Gastrocnemius medialis (tissue), 4 donors: Measurements from ENCODE around the gene CHAC1. TPM values are rescaled to one million over a fixed set of nuclear protein-coding genes. Genes with fewer than 3 reads are reported as not detected.
A peak's percentile ranks its signal among the peaks of the same experiment; 100 is the strongest.

Source experiments
- ATAC-seq, 2 donors: fragments of 150-250 bp; one replicate each; pipeline ENCODE4 v1.9.1; 2016
- DNase-seq, 2 donors: peaks; one replicate each; pipeline ENCODE4 v3.0.0-alpha.2; 2019
- H3K27ac ChIP-seq, 4 donors: fragments of 200-600 bp; sonication (generic); 1 replicate in 1 of 4; 2 replicates in 3 of 4; pipeline ENCODE4 v1.5.1; 2016 to 2018; ENCODE audit warnings: mild to moderate bottlenecking in 2 of 4, moderate library complexity in 1 of 4
- H3K27me3 ChIP-seq, 3 donors: fragments of 200-600 bp; sonication (generic) in 2 of 3; 1 replicate in 1 of 3; 2 replicates in 2 of 3; pipeline versions ENCODE4 v1.5.1 to v1.6.0; 2016 to 2019; ENCODE audit warnings: mild to moderate bottlenecking in 1 of 3, moderate library complexity in 1 of 3
- H3K36me3 ChIP-seq, 2 donors: fragments of 200-600 bp; sonication (generic) in 1 of 2; one replicate each; pipeline ENCODE4 v1.5.1; 2017 to 2018
- H3K4me1 ChIP-seq, 2 donors: fragments of 200-600 bp; sonication (generic) in 1 of 2; one replicate each; pipeline ENCODE4 v1.5.1; 2016 to 2017; ENCODE audit warnings: mild to moderate bottlenecking in 2 of 2
- H3K4me3 ChIP-seq, 4 donors: fragments of 200-600 bp; sonication (generic) in 3 of 4; 1 replicate in 1 of 4; 2 replicates in 3 of 4; pipeline ENCODE4 v1.5.1; 2016 to 2019; ENCODE audit warnings: mild to moderate bottlenecking in 2 of 4
- H3K9me3 ChIP-seq, 3 donors: fragments of 200-600 bp; sonication (generic) in 2 of 3; 1 replicate in 1 of 3; 2 replicates in 2 of 3; pipeline ENCODE4 v1.5.1; 2016 to 2019
- CTCF ChIP-seq, 5 experiments: fragments of 450-650 bp in 3 of 5; fragments of 200-600 bp in 2 of 5; sonication (generic) in 2 of 5; IDR thresholded peaks in 4 of 5; conservative IDR thresholded peaks in 1 of 5; 1 replicate in 4 of 5; 2 replicates in 1 of 5; pipeline ENCODE4 v1.5.1; 2016 to 2019; ENCODE audit warnings: antibody characterized with exemption in 5 of 5, mild to moderate bottlenecking in 3 of 5, moderate library complexity in 3 of 5
- POLR2A ChIP-seq, 2 donors: fragments of 450-650 bp; IDR thresholded peaks; one replicate each; pipeline ENCODE4 v1.6.1; 2017; ENCODE audit warnings: antibody characterized with exemption in 2 of 2, mild to moderate bottlenecking in 2 of 2, moderate library complexity in 2 of 2
- in situ Hi-C, 4 donors: fragments of 200-750 bp; cut with MboI; loops; one replicate each; pipeline versions ENCODE4 v1.15.0 to v1.8.0; 2017; ENCODE audit warnings: low sequenced_read_pairs in 4 of 4
- intact Hi-C: fragments of 100-400 bp; cut with DNase I; formaldehyde crosslinking; loops from one replicate; pipeline ENCODE4 v1.15.1; 2023; ENCODE audit warnings: low total_unique reads
- total RNA-seq, 4 donors: library from RNA; depleted of rRNA; stranded (reverse); fragments of >200 nt; gene quantifications; one replicate each; pipeline versions ENCODE4 v1.1.0 to v1.2.3, GENCODE V29; 2016

The CHAC1 gene
- total RNA-seq, 4 donors from 2014 or later: 93.4 to 320 (median 139) TPM

GRCh38 chr15:40934457-40934856, 18.8 kb upstream of the CHAC1 start:
- Histone ChIP-seq H3K4me3 (no peak overlapping the region), H3K27me3 (peaks cover 24 to 29% (median 28%) of the 10 kb centered on the region in 3 donors), H3K4me1 (peaks cover 38 to 49% of the 10 kb centered on the region in 2 donors), H3K27ac (no peak overlapping the region), H3K9me3 (no peaks in the 10 kb centered on the region), H3K36me3 (no peaks in the 10 kb centered on the region)
- DNase-seq (no peak), ATAC-seq (no peak)
- no peak for TF ChIP-seq POLR2A (IDR thresholded peaks at IDR 0.05)
- no peak for TF ChIP-seq CTCF (IDR thresholded peaks at IDR 0.05 in 4 of 5, conservative IDR thresholded peaks at IDR 0.05 in 1 of 5)
- intact Hi-C loops: no loop called here
- in situ Hi-C loops: no loop called here

GRCh38 chr15:40936234-40936708, 17.0 kb upstream of the CHAC1 start:
- H3K4me1 ChIP-seq: peaks cover 19 to 47% of the 10 kb centered on the region in 2 donors
- no peaks in the 10 kb centered on the region for H3K36me3 ChIP-seq
- H3K4me3 ChIP-seq: no peak overlapping the region
- TF ChIP-seq POLR2A (IDR thresholded peaks at IDR 0.05) (no peak), CTCF (IDR thresholded peaks at IDR 0.05 in 4 of 5, conservative IDR thresholded peaks at IDR 0.05 in 1 of 5) (no peak)
- peaks cover 8 to 11% (median 9%) of the 10 kb centered on the region in 3 donors for H3K27me3 ChIP-seq
- H3K9me3 ChIP-seq: no peaks in the 10 kb centered on the region
- in situ Hi-C loops: no loop called here
- ATAC-seq (no peak), DNase-seq (no peak)
- intact Hi-C loops: no loop called here
- H3K27ac ChIP-seq: peak overlapping the region; percentile 77 to 85 (median 82)

- Histone ChIP-seq H3K27me3 (peaks cover 2 to 5% (median 2%) of the 10 kb centered on the region in 3 donors), H3K4me1 (peaks cover 18 to 48% of the 10 kb centered on the region in 2 donors), H3K27ac (peak overlapping the region; percentile 77 to 85 (median 82)), H3K36me3 (no peaks in the 10 kb centered on the region), H3K4me3 (peak overlapping the region in 2 of 4 donors; percentile 5 to 16), H3K9me3 (no peaks in the 10 kb centered on the region)
- intact Hi-C loops (loop anchor here (1.0 kb wide), 1 partner anchor 31 kb away; no protein-coding TSS in a partner anchor), in situ Hi-C loops (no loop called here)
- peak; percentile 62 to 72 for ATAC-seq
- TF ChIP-seq POLR2A (IDR thresholded peaks at IDR 0.05) (no peak), CTCF (IDR thresholded peaks at IDR 0.05 in 4 of 5, conservative IDR thresholded peaks at IDR 0.05 in 1 of 5) (peak; percentile 21 to 50 (median 33))
- DNase-seq: peak; percentile 67 to 71
Measured at GRCh38 chr15:40936709-40937666, 16.3 kb upstream of the CHAC1 start.

GRCh38 chr15:40937762-40938535, 15.3 kb upstream of the CHAC1 start:
- peak overlapping the region; percentile 77 to 85 (median 82) for H3K27ac ChIP-seq
- ATAC-seq: peak; percentile 17 to 39
- intact Hi-C loops (loop anchor here (1.0 kb wide), 1 partner anchor 32 kb away; no protein-coding TSS in a partner anchor), in situ Hi-C loops (no loop called here)
- H3K36me3 ChIP-seq: no peaks in the 10 kb centered on the region
- H3K4me3 ChIP-seq: no peak overlapping the region
- no peak for TF ChIP-seq POLR2A (IDR thresholded peaks at IDR 0.05)
- TF ChIP-seq CTCF (IDR thresholded peaks at IDR 0.05 in 4 of 5, conservative IDR thresholded peaks at IDR 0.05 in 1 of 5): peak; percentile 36 to 61 (median 56)
- H3K27me3 ChIP-seq: peaks cover 0 to 4% (median 0%) of the 10 kb centered on the region in 3 donors
- H3K9me3 ChIP-seq: no peaks in the 10 kb centered on the region
- peak in 1 of 2 donors; percentile 68 for DNase-seq
- peaks cover 27 to 54% of the 10 kb centered on the region in 2 donors for H3K4me1 ChIP-seq
